ENCODE data around the gene EMILIN3.
A peak's percentile ranks its signal among the peaks of the same experiment; 100 is the strongest.

EMILIN3 gene

GRCh38 chr20:41408986-41409385 is 42.4 kb upstream of the EMILIN3 start:
- H3K36me3 ChIP-seq (ENCODE audit: control insufficient read depth, insufficient read depth, low read length) = peaks cover 21% of the 10 kb centered on the region
- H2BK15ac ChIP-seq (replicated peaks; ENCODE audit: low read depth) = no peak overlapping the region
- H3K79me2 ChIP-seq (ENCODE audit: control insufficient read depth, insufficient read depth, low read length) = no peaks in the 10 kb centered on the region
- no peaks in the 10 kb centered on the region for H3K4me1 ChIP-seq (ENCODE audit: control insufficient read depth, low read depth, low read length)
- no peak overlapping the region for H3K9ac ChIP-seq (ENCODE audit: low read length)
- H3K4me3 ChIP-seq (ENCODE audit: low read length) = no peak overlapping the region
- H3K79me1 ChIP-seq (ENCODE audit: low read length) = no peaks in the 10 kb centered on the region
- no peak for DNase-seq
- no peak overlapping the region for H3K27ac ChIP-seq (ENCODE audit: low read depth, low read length)
- H3K23ac ChIP-seq (ENCODE audit: low read length) = no peak overlapping the region
- no peaks in the 10 kb centered on the region for H3K27me3 ChIP-seq (ENCODE audit: insufficient read depth, low read length, poor library complexity)
- no peak overlapping the region for H4K8ac ChIP-seq (ENCODE audit: low read depth, low read length)
- no peak overlapping the region for H2AK5ac ChIP-seq (ENCODE audit: low read length)
- H2BK5ac ChIP-seq (ENCODE audit: low read length) = no peak overlapping the region
- H3K4me2 ChIP-seq (ENCODE audit: low read length) = no peak overlapping the region
- H3K56ac ChIP-seq (ENCODE audit: low read length) = no peak overlapping the region
- no peak overlapping the region for H3K4ac ChIP-seq (ENCODE audit: low read depth, low read length)
- WGBS (ENCODE audit: extremely low coverage, insufficient coverage, low lambda C conversion rate) = no CpG with 5 or more reads among the region's 9 CpGs
- H4K5ac ChIP-seq (ENCODE audit: low read length) = no peak overlapping the region
- no peak overlapping the region for H2BK120ac ChIP-seq (ENCODE audit: low read depth, low read length)
- H3K18ac ChIP-seq (ENCODE audit: low read length) = no peak overlapping the region

GRCh38 chr20:41408156-41408794 is 41.7 kb upstream of the EMILIN3 start:
- Histone ChIP-seq H3K79me1 (ENCODE audit: low read length) (no peaks in the 10 kb centered on the region), H4K8ac (ENCODE audit: low read depth, low read length) (no peak overlapping the region), H3K18ac (ENCODE audit: low read length) (no peak overlapping the region), H3K36me3 (ENCODE audit: control insufficient read depth, insufficient read depth, low read length) (peaks cover 23% of the 10 kb centered on the region), H2BK15ac (replicated peaks; ENCODE audit: low read depth) (no peak overlapping the region), H3K4me3 (ENCODE audit: low read length) (no peak overlapping the region), H3K4me2 (ENCODE audit: low read length) (no peak overlapping the region), H2BK5ac (ENCODE audit: low read length) (no peak overlapping the region), H3K23ac (ENCODE audit: low read length) (no peak overlapping the region), H3K27me3 (ENCODE audit: insufficient read depth, low read length, poor library complexity) (no peaks in the 10 kb centered on the region), H2AK5ac (ENCODE audit: low read length) (no peak overlapping the region), H4K5ac (ENCODE audit: low read length) (no peak overlapping the region), H3K4ac (ENCODE audit: low read depth, low read length) (no peak overlapping the region), H3K27ac (ENCODE audit: low read depth, low read length) (no peak overlapping the region), H2BK120ac (ENCODE audit: low read depth, low read length) (no peak overlapping the region), H3K79me2 (ENCODE audit: control insufficient read depth, insufficient read depth, low read length) (no peaks in the 10 kb centered on the region), H3K4me1 (ENCODE audit: control insufficient read depth, low read depth, low read length) (no peaks in the 10 kb centered on the region), H3K56ac (ENCODE audit: low read length) (no peak overlapping the region), H3K9ac (ENCODE audit: low read length) (no peak overlapping the region)
- no peak for DNase-seq
- WGBS (ENCODE audit: extremely low coverage, insufficient coverage, low lambda C conversion rate) = no CpG with 5 or more reads among the region's 5 CpGs

- H3K9ac ChIP-seq (ENCODE audit: low read length) = no peak overlapping the region
- H3K36me3 ChIP-seq (ENCODE audit: control insufficient read depth, insufficient read depth, low read length) = peaks cover 21% of the 10 kb centered on the region
These were observed 41.0 kb upstream of the EMILIN3 start for GRCh38 chr20:41407607-41408006.

GRCh38 chr20:41406896-41407444 is 40.4 kb upstream of the EMILIN3 start:
- H4K8ac ChIP-seq (ENCODE audit: low read depth, low read length) = no peak overlapping the region
- no peak overlapping the region for H3K23ac ChIP-seq (ENCODE audit: low read length)
- H3K18ac ChIP-seq (ENCODE audit: low read length) = no peak overlapping the region
- H2AK5ac ChIP-seq (ENCODE audit: low read length) = no peak overlapping the region
- H3K9ac ChIP-seq (ENCODE audit: low read length) = no peak overlapping the region
- H3K36me3 ChIP-seq (ENCODE audit: control insufficient read depth, insufficient read depth, low read length) = peaks cover 21% of the 10 kb centered on the region
- no peak overlapping the region for H3K56ac ChIP-seq (ENCODE audit: low read length)
- H2BK15ac ChIP-seq (replicated peaks; ENCODE audit: low read depth) = no peak overlapping the region
- H3K27ac ChIP-seq (ENCODE audit: low read depth, low read length) = no peak overlapping the region
- H3K79me2 ChIP-seq (ENCODE audit: control insufficient read depth, insufficient read depth, low read length) = no peaks in the 10 kb centered on the region
- H3K4me3 ChIP-seq (ENCODE audit: low read length) = no peak overlapping the region
- no peak overlapping the region for H4K5ac ChIP-seq (ENCODE audit: low read length)
- WGBS (ENCODE audit: extremely low coverage, insufficient coverage, low lambda C conversion rate) = no CpG with 5 or more reads among the region's 7 CpGs
- H3K4ac ChIP-seq (ENCODE audit: low read depth, low read length) = no peak overlapping the region
- H3K4me1 ChIP-seq (ENCODE audit: control insufficient read depth, low read depth, low read length) = no peaks in the 10 kb centered on the region
- H2BK120ac ChIP-seq (ENCODE audit: low read depth, low read length) = no peak overlapping the region
- H3K79me1 ChIP-seq (ENCODE audit: low read length) = no peaks in the 10 kb centered on the region
- no peak overlapping the region for H3K4me2 ChIP-seq (ENCODE audit: low read length)
- no peaks in the 10 kb centered on the region for H3K27me3 ChIP-seq (ENCODE audit: insufficient read depth, low read length, poor library complexity)
- DNase-seq = no peak
- no peak overlapping the region for H2BK5ac ChIP-seq (ENCODE audit: low read length)

More at GRCh38 chr20:41407607-41408006, 41.0 kb upstream of the EMILIN3 start:
- H3K4me3 ChIP-seq (ENCODE audit: low read length) = no peak overlapping the region
- no peaks in the 10 kb centered on the region for H3K79me2 ChIP-seq (ENCODE audit: control insufficient read depth, insufficient read depth, low read length)
- H3K18ac ChIP-seq (ENCODE audit: low read length) = no peak overlapping the region
- H4K8ac ChIP-seq (ENCODE audit: low read depth, low read length) = no peak overlapping the region
- DNase-seq = peak; percentile 18
- H3K56ac ChIP-seq (ENCODE audit: low read length) = no peak overlapping the region
- no peak overlapping the region for H2BK15ac ChIP-seq (replicated peaks; ENCODE audit: low read depth)
- no peak overlapping the region for H4K5ac ChIP-seq (ENCODE audit: low read length)
- H3K4ac ChIP-seq (ENCODE audit: low read depth, low read length) = no peak overlapping the region
- no peaks in the 10 kb centered on the region for H3K79me1 ChIP-seq (ENCODE audit: low read length)
- no peak overlapping the region for H2AK5ac ChIP-seq (ENCODE audit: low read length)
- H3K23ac ChIP-seq (ENCODE audit: low read length) = no peak overlapping the region
- H3K4me2 ChIP-seq (ENCODE audit: low read length) = no peak overlapping the region
- H2BK120ac ChIP-seq (ENCODE audit: low read depth, low read length) = no peak overlapping the region
- no peaks in the 10 kb centered on the region for H3K4me1 ChIP-seq (ENCODE audit: control insufficient read depth, low read depth, low read length)
- H3K27ac ChIP-seq (ENCODE audit: low read depth, low read length) = no peak overlapping the region
- H2BK5ac ChIP-seq (ENCODE audit: low read length) = no peak overlapping the region
- no peaks in the 10 kb centered on the region for H3K27me3 ChIP-seq (ENCODE audit: insufficient read depth, low read length, poor library complexity)
- WGBS (ENCODE audit: extremely low coverage, insufficient coverage, low lambda C conversion rate) = no CpG with 5 or more reads among the region's 10 CpGs

GRCh38 chr20:41406353-41406752 is 39.7 kb upstream of the EMILIN3 start:
- no peak for DNase-seq
- H3K36me3 ChIP-seq (ENCODE audit: control insufficient read depth, insufficient read depth, low read length) = peaks cover 21% of the 10 kb centered on the region
- H2BK5ac ChIP-seq (ENCODE audit: low read length) = no peak overlapping the region

GRCh38 chr20:41405436-41405835 is 38.8 kb upstream of the EMILIN3 start:
- Histone ChIP-seq H3K79me2 (ENCODE audit: control insufficient read depth, insufficient read depth, low read length) (no peaks in the 10 kb centered on the region), H3K4me1 (ENCODE audit: control insufficient read depth, low read depth, low read length) (no peaks in the 10 kb centered on the region), H3K4me3 (ENCODE audit: low read length) (no peak overlapping the region), H2BK120ac (ENCODE audit: low read depth, low read length) (no peak overlapping the region), H3K23ac (ENCODE audit: low read length) (no peak overlapping the region), H2AK5ac (ENCODE audit: low read length) (no peak overlapping the region), H3K18ac (ENCODE audit: low read length) (no peak overlapping the region), H4K5ac (ENCODE audit: low read length) (no peak overlapping the region), H3K56ac (ENCODE audit: low read length) (no peak overlapping the region), H3K27me3 (ENCODE audit: insufficient read depth, low read length, poor library complexity) (no peaks in the 10 kb centered on the region), H3K79me1 (ENCODE audit: low read length) (no peaks in the 10 kb centered on the region), H2BK15ac (replicated peaks; ENCODE audit: low read depth) (no peak overlapping the region), H4K8ac (ENCODE audit: low read depth, low read length) (no peak overlapping the region), H2BK5ac (ENCODE audit: low read length) (no peak overlapping the region), H3K27ac (ENCODE audit: low read depth, low read length) (no peak overlapping the region), H3K36me3 (ENCODE audit: control insufficient read depth, insufficient read depth, low read length) (peaks cover 18% of the 10 kb centered on the region), H3K9ac (ENCODE audit: low read length) (no peak overlapping the region), H3K4ac (ENCODE audit: low read depth, low read length) (no peak overlapping the region), H3K4me2 (ENCODE audit: low read length) (no peak overlapping the region)
- no peak for DNase-seq
- WGBS (ENCODE audit: extremely low coverage, insufficient coverage, low lambda C conversion rate) = no CpG with 5 or more reads among the region's 3 CpGs

More at GRCh38 chr20:41406353-41406752, 39.7 kb upstream of the EMILIN3 start:
- Histone ChIP-seq H3K79me2 (ENCODE audit: control insufficient read depth, insufficient read depth, low read length) (no peaks in the 10 kb centered on the region), H4K8ac (ENCODE audit: low read depth, low read length) (no peak overlapping the region), H3K27me3 (ENCODE audit: insufficient read depth, low read length, poor library complexity) (no peaks in the 10 kb centered on the region), H3K27ac (ENCODE audit: low read depth, low read length) (no peak overlapping the region), H3K4ac (ENCODE audit: low read depth, low read length) (no peak overlapping the region), H3K9ac (ENCODE audit: low read length) (no peak overlapping the region), H3K4me3 (ENCODE audit: low read length) (no peak overlapping the region), H2BK15ac (replicated peaks; ENCODE audit: low read depth) (no peak overlapping the region), H2AK5ac (ENCODE audit: low read length) (no peak overlapping the region), H3K23ac (ENCODE audit: low read length) (no peak overlapping the region), H3K79me1 (ENCODE audit: low read length) (no peaks in the 10 kb centered on the region), H3K4me1 (ENCODE audit: control insufficient read depth, low read depth, low read length) (no peaks in the 10 kb centered on the region), H2BK120ac (ENCODE audit: low read depth, low read length) (no peak overlapping the region), H3K56ac (ENCODE audit: low read length) (no peak overlapping the region), H3K4me2 (ENCODE audit: low read length) (no peak overlapping the region), H3K18ac (ENCODE audit: low read length) (no peak overlapping the region), H4K5ac (ENCODE audit: low read length) (no peak overlapping the region)
- no CpG with 5 or more reads among the region's 10 CpGs for WGBS (ENCODE audit: extremely low coverage, insufficient coverage, low lambda C conversion rate)
